Dermis microvascular lymphatic vessel endothelial cell (primary cell): ENCODE data around the gene RNU5D-1. TPM values are rescaled to one million over a fixed set of nuclear protein-coding genes. Genes with fewer than 3 reads are reported as not detected.
"Not testable (repeated sequence)": the region's sequence is repeated elsewhere in the genome, so short reads cannot be mapped to it uniquely, and the experiment has no call there.

Source experiments
- DNase-seq, 2 donors: peaks; one replicate each; pipeline versions ENCODE4 v3.0.0 to v3.0.0-alpha.2; 2010; ENCODE audit warnings: low read depth in 2 of 2
- total RNA-seq: library from RNA; depleted of rRNA; stranded (reverse); fragments of >200 nt; gene quantifications from 2 replicates; pipeline ENCODE4 v1.2.1, GENCODE V29; 2014

The RNU5D-1 gene
- not detected in 2 replicates for total RNA-seq

GRCh38 chr1:44730741-44731512 is at the start of gene RNU5D-1:
TSS of gene RNU5D-1 (minus strand) at chr1:44731170.
- peak; percentile 95 for DNase-seq

- DNase-seq: no peak
These were observed 49.7 kb upstream of the RNU5D-1 start for GRCh38 chr1:44780583-44781121.

- no peak for DNase-seq
These were observed 48.0 kb upstream of the RNU5D-1 start for GRCh38 chr1:44778705-44779576.

GRCh38 chr1:44777969-44778635 is 47.1 kb upstream of the RNU5D-1 start:
- DNase-seq: no peak

- DNase-seq: no peak
These were observed 46.6 kb upstream of the RNU5D-1 start for GRCh38 chr1:44777547-44777946.

GRCh38 chr1:44776730-44777068 is 45.7 kb upstream of the RNU5D-1 start:
- no peak for DNase-seq

GRCh38 chr1:44775930-44776729 is 45.2 kb upstream of the RNU5D-1 start:
- peak in 1 of 2 donors; percentile 29 for DNase-seq

GRCh38 chr1:44775078-44775929 is 44.3 kb upstream of the RNU5D-1 start, which contains the start of gene RPS8:
TSS of gene RPS8 (plus strand) at chr1:44775540. CDS start at chr1:44775597, 57 bp downstream.
- DNase-seq: peak; percentile 91 to 96

GRCh38 chr1:44766421-44766820 is 35.5 kb upstream of the RNU5D-1 start:
- not testable (repeated sequence) for DNase-seq

- no peak for DNase-seq
These were observed 29.9 kb upstream of the RNU5D-1 start for GRCh38 chr1:44760876-44761275.

GRCh38 chr1:44759077-44759476 is 28.1 kb upstream of the RNU5D-1 start:
- DNase-seq: no peak

- no peak for DNase-seq
These were observed 26.4 kb upstream of the RNU5D-1 start for GRCh38 chr1:44757420-44757819.

- DNase-seq: no peak
These were observed 16.9 kb upstream of the RNU5D-1 start for GRCh38 chr1:44747878-44748277.

GRCh38 chr1:44743211-44743610 is 12.2 kb upstream of the RNU5D-1 start:
- no peak for DNase-seq

GRCh38 chr1:44740179-44740617 is 9.2 kb upstream of the RNU5D-1 start:
- DNase-seq: no peak

- peak; percentile 94 to 98 for DNase-seq
These were observed 8.6 kb upstream of the RNU5D-1 start, which contains the start of gene KIF2C for GRCh38 chr1:44739307-44740178. TSS of gene KIF2C (plus strand) at chr1:44739837. CDS start at chr1:44739933, 96 bp downstream.

- not testable (repeated sequence) for DNase-seq
These were observed 8.0 kb upstream of the RNU5D-1 start for GRCh38 chr1:44738953-44739306.

GRCh38 chr1:44735992-44736391 is 5.0 kb upstream of the RNU5D-1 start:
- DNase-seq: no peak

- no peak for DNase-seq
These were observed 2.8 kb upstream of the RNU5D-1 start for GRCh38 chr1:44733784-44734183.
